ENCODE measurements around the gene PPP2R2D.

DNA sequence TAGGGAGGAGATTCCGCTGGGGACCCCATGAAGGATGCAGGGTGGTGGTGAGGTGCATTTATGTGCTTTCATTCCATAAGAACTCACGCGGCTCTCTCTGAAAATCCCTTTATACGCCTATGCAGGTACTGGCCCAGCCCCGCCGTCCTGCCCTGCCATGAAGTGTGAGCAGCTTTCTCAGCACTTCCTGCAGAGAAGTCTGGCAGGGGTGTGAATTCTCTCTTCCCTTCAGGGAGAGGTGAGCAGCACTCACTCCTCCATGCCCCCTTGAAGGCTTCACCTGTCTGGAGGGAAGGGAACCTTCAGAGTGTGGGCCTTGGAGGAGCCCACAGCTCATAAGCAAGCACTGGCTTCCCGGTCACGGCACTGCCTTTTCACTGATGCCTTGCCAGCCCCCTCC, 34.0 kb downstream of the PPP2R2D start:
- TF ChIP-seq, protein P1, sequence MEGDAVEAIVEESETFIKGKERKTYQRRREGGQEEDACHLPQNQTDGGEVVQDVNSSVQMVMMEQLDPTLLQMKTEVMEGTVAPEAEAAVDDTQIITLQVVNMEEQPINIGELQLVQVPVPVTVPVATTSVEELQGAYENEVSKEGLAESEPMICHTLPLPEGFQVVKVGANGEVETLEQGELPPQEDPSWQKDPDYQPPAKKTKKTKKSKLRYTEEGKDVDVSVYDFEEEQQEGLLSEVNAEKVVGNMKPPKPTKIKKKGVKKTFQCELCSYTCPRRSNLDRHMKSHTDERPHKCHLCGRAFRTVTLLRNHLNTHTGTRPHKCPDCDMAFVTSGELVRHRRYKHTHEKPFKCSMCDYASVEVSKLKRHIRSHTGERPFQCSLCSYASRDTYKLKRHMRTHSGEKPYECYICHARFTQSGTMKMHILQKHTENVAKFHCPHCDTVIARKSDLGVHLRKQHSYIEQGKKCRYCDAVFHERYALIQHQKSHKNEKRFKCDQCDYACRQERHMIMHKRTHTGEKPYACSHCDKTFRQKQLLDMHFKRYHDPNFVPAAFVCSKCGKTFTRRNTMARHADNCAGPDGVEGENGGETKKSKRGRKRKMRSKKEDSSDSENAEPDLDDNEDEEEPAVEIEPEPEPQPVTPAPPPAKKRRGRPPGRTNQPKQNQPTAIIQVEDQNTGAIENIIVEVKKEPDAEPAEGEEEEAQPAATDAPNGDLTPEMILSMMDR (IDR thresholded peaks at IDR 0.05), result no peak
- TF ChIP-seq POLR2A (IDR thresholded peaks at IDR 0.05), result no peak

Measured in lower leg skin (tissue), 3 donors.